ENCODE measurements around the gene AADAT. TPM values are rescaled to one million over a fixed set of nuclear protein-coding genes. Genes with fewer than 3 reads are reported as not detected.

AADAT gene
- total RNA-seq, 1 experiment from 2014 or later = 8.4 TPM

GRCh38 chr4:170037481-170037880 lies 52.3 kb downstream of the AADAT start:
- Histone ChIP-seq H3K9me3 (no peaks in the 10 kb centered on the region), H3K27me3 (replicated peaks; ENCODE audit: control insufficient read depth, insufficient read depth, low read length) (no peaks in the 10 kb centered on the region), H3K36me3 (ENCODE audit: control insufficient read depth, insufficient read depth, low read length) (no peaks in the 10 kb centered on the region), H3K4me1 (no peaks in the 10 kb centered on the region), H3K4me3 (ENCODE audit: low read depth, low read length) (no peak overlapping the region)
- Mint-ChIP-seq H3K4me3 (ENCODE audit: unreplicated experiment) (no peak overlapping the region), H3K9me3 (ENCODE audit: unreplicated experiment) (no peaks in the 10 kb centered on the region), H3K36me3 (ENCODE audit: insufficient read depth, unreplicated experiment) (no peaks in the 10 kb centered on the region), H3K27me3 (ENCODE audit: insufficient read depth, unreplicated experiment) (no peaks in the 10 kb centered on the region), H3K4me1 (ENCODE audit: low read depth, unreplicated experiment) (no peaks in the 10 kb centered on the region), H3K27ac (ENCODE audit: unreplicated experiment) (no peak overlapping the region)
- no peak for TF ChIP-seq CTCF (IDR thresholded peaks at IDR 0.05; ENCODE audit: insufficient read depth in 1 of 2, low read depth in 1 of 2, low read length in 1 of 2, severe bottlenecking in 1 of 2, unreplicated experiment in 1 of 2)
- intact Hi-C loops (cut with micrococcal nuclease; ENCODE audit: unreplicated experiment) = no loop called here
- CTCF ChIA-PET = no interaction called here
- BruUV-seq (replicated peaks) = no TSS peak
- DNase-seq = no peak
- POLR2A ChIA-PET = no interaction called here

GRCh38 chr4:170035845-170036244 lies 53.9 kb downstream of the AADAT start:
- TF ChIP-seq CTCF (IDR thresholded peaks at IDR 0.05; ENCODE audit: insufficient read depth in 1 of 2, low read depth in 1 of 2, low read length in 1 of 2, severe bottlenecking in 1 of 2, unreplicated experiment in 1 of 2) = no peak
- ChIA-PET POLR2A (no interaction called here), CTCF (no interaction called here)
- Histone ChIP-seq H3K4me3 (ENCODE audit: low read depth, low read length) (no peak overlapping the region), H3K36me3 (ENCODE audit: control insufficient read depth, insufficient read depth, low read length) (no peaks in the 10 kb centered on the region), H3K9me3 (no peaks in the 10 kb centered on the region), H3K27me3 (replicated peaks; ENCODE audit: control insufficient read depth, insufficient read depth, low read length) (no peaks in the 10 kb centered on the region; the same call in 1 of the 2 replicates), H3K4me1 (no peaks in the 10 kb centered on the region)
- H3K4me3 Mint-ChIP-seq (ENCODE audit: unreplicated experiment) = no peak overlapping the region
- no peaks in the 10 kb centered on the region for H3K36me3 Mint-ChIP-seq (ENCODE audit: insufficient read depth, unreplicated experiment)
- no peak for DNase-seq
- H3K27ac Mint-ChIP-seq (ENCODE audit: unreplicated experiment) = no peak overlapping the region
- no TSS peak for BruUV-seq (replicated peaks)
- no peaks in the 10 kb centered on the region for H3K27me3 Mint-ChIP-seq (ENCODE audit: insufficient read depth, unreplicated experiment)
- no peaks in the 10 kb centered on the region for H3K4me1 Mint-ChIP-seq (ENCODE audit: low read depth, unreplicated experiment)
- intact Hi-C loops (cut with micrococcal nuclease; ENCODE audit: unreplicated experiment) = no loop called here
- H3K9me3 Mint-ChIP-seq (ENCODE audit: unreplicated experiment) = no peaks in the 10 kb centered on the region

DNA sequence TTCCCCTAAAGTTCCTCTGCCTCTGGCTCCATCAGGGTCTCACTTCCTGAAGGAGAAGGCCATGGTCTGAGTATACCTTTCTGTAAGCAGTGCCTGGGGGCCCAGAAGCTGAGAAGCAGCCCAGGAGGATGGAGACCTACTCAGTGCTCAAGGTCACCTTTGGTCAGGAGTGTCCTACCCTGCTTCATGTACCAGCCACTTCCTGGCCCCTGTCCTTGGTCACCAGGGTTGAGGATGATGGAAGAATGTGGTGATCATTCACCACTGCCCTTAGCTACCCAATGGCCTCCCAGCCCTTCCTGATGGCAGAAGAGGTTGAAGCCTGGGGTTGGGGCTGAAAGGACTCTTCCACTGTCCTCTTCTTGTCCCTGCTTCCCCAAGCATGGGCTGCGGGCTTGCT lies 54.5 kb downstream of the AADAT start:
- no peaks in the 10 kb centered on the region; the same call in 1 of the 2 replicates for H3K27me3 ChIP-seq (replicated peaks; ENCODE audit: control insufficient read depth, insufficient read depth, low read length)
- intact Hi-C loops (cut with micrococcal nuclease; ENCODE audit: unreplicated experiment) = no loop called here
- Mint-ChIP-seq H3K27ac (ENCODE audit: unreplicated experiment) (no peak overlapping the region), H3K9me3 (ENCODE audit: unreplicated experiment) (no peaks in the 10 kb centered on the region), H3K36me3 (ENCODE audit: insufficient read depth, unreplicated experiment) (no peaks in the 10 kb centered on the region), H3K4me3 (ENCODE audit: unreplicated experiment) (no peak overlapping the region), H3K27me3 (ENCODE audit: insufficient read depth, unreplicated experiment) (no peaks in the 10 kb centered on the region), H3K4me1 (ENCODE audit: low read depth, unreplicated experiment) (no peaks in the 10 kb centered on the region)
- DNase-seq = no peak
- TF ChIP-seq CTCF (IDR thresholded peaks at IDR 0.05; ENCODE audit: insufficient read depth in 1 of 2, low read depth in 1 of 2, low read length in 1 of 2, severe bottlenecking in 1 of 2, unreplicated experiment in 1 of 2) = no peak
- ChIA-PET CTCF (no interaction called here), POLR2A (no interaction called here)
- no peaks in the 10 kb centered on the region for H3K4me1 ChIP-seq
- H3K36me3 ChIP-seq (ENCODE audit: control insufficient read depth, insufficient read depth, low read length) = no peaks in the 10 kb centered on the region
- no peaks in the 10 kb centered on the region for H3K9me3 ChIP-seq
- BruUV-seq (replicated peaks) = no TSS peak
- no peak overlapping the region for H3K4me3 ChIP-seq (ENCODE audit: low read depth, low read length)
